Measurements from ENCODE around the gene SHC4.
"Not testable (repeated sequence)": the region's sequence is repeated elsewhere in the genome, so short reads cannot be mapped to it uniquely, and the experiment has no call there.

The SHC4 gene

DNA sequence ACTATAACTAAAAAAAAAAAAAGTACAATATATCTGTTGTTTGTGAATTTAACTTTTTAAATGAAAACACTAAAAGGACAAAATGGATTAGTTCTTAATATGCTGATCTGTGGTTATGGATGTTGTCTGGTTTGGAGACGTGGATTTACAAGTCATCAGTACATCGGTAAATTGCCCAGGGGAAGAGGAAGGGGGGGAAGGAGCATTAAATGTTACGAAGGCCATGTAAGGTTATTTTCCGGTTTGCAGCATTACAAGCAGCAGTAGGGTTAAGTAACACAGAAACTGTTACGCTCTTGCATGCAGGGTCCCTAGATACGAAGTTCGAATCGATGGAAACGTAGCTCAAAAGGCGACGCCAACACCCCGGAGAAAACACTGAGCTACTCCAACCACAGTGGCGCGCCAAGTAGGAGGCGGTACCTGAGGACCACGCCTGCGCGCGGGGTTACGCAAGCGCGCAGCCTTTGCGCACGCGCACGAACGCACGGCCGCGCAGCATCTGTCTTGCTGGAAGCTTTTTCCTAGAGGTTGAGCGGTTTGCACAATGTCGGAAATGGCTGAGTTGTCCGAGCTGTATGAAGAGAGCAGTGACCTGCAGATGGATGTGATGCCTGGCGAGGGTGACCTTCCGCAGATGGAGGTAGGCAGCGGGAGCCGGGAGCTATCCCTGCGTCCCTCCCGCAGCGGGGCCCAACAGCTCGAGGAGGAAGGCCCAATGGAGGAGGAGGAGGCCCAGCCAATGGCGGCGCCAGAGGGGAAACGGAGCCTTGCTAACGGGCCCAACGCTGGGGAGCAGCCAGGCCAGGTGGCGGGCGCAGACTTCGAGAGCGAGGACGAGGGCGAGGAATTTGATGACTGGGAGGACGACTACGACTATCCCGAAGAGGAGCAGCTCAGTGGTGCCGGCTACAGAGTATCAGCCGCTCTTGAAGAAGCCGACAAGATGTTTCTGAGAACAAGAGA is 85.8 kb downstream of the SHC4 start, which contains the start of gene EID1:
Gene EID1 (plus strand): TSS at position 505 of the 966 bp plus-strand sequence. CDS start 43 bp downstream, at position 548.
- DNase-seq = peak; percentile 94

DNA sequence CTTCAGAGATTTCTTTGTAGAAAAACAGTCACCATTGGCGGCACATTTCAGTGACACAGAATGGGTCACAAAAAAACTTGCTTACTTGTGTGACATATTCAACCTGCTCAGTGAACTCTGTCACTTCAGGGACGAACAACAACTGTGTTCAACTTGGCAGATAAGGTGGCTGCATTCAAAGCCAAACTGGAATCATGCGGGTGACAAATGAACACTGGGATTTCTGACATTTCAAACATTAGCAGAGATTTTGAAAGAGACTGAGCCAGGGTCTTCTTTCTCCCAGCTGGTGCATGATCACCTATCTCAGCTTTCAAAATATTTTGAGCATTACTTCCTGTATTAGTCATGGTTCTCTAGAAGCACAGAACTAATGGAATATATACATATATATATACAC is 87.7 kb downstream of the SHC4 start:
- no peak for DNase-seq

DNA sequence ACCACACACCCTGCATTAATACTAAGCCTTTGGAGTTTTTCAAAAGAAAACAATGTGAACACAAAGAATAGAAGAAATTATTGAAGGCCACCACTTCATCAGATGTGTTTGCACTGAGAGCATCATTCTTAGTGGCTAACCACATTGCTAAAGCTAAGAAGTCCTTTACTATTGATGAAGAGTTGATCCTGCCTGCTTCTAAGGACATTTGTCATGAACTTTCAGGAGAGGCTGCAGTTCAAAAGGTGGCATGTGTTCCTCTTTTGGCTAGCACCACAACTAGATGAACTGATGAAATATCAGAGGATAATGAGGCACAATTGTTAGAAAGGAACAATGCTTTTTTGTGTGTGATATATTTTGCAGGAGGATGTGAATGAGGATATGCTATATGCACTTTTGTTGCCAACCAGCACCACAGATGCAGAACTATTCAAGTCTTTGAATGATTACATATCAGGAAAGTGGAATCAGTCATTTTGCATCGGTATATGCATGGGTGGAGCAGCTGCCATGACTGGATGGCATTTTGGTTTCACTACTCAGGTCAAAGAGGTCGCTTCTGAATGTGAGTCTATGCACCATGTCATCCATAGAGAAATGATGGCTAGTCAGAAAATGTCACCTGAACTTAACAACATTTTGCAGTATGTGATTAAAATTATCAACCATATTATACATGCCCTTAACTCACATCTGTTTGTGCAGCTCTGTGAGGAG is 88.3 kb downstream of the SHC4 start:
- DNase-seq = no peak

DNA sequence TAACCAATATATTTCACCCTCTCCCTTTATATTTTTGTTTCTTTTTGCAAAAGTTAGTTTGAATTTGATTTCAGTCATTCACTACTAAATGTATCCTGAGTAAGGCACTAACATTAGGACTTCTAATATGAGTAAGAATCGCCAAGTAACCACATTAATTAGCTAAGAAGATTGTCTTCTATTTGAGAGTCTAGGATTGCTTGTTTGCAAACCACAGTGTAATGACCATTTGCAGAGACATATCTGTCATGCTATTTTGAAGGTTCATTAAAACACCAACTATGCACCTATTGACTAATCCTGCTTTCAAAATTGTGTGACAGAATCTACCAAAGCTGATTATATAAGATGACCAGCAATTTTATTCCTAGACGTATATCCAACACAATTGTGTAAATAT is 91.1 kb downstream of the SHC4 start:
- no peak for DNase-seq

DNA sequence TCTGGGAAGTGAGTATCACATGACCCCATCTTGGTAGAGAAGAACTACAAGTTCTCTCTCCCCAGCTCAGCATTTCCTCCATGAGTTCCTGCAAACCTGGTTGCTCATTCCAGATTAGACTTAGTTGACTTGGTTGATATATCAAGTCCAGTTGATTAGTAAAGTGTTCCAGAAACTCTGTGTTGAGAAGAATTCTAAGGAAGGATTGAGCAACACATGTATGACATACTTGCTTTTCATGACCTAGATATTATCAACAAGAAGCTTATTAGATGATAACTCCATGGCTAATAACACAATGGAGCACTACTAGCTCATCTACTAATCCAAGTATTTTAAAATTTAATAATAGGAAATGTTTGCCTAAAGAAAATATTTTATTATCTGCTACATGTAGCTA is 92.2 kb downstream of the SHC4 start:
- no peak for DNase-seq

DNA sequence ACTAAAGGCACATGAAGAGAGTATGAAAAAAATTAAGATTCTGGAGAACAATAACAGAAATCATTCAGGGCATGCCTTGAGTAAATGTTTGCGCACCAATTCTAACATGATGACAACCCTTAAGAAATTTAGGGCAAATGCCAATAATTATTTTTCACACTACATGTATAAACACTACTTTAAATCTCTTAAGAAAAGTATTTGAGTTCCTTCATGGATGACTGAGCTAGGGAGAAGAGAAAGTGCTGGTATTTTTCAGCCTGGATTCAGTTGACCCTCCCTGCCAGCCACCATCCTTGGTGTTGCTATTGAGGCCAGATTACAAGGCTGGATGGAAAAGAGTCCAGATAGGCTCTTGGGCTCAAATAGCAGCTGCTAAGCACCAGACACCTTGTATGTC is 93.8 kb downstream of the SHC4 start:
- DNase-seq = no peak

DNA sequence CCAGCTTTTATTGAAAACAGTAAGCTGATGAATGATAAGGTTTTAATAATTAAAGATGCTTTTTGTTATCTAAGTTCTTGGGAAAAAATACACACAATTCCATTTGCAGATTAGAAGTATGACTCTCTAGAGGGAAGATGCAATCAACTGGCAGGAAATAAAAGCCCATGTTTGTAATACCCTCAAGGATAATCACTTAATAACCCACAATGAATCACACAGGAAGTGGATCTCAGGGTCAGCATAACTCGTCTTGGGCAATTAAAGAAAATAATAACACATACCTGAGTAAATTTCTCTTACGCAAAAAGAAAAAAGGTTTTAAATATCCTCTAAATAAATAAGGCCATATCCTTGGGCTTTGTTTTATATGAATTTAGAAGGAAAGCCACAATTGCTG is 95.2 kb downstream of the SHC4 start:
- DNase-seq = no peak

DNA sequence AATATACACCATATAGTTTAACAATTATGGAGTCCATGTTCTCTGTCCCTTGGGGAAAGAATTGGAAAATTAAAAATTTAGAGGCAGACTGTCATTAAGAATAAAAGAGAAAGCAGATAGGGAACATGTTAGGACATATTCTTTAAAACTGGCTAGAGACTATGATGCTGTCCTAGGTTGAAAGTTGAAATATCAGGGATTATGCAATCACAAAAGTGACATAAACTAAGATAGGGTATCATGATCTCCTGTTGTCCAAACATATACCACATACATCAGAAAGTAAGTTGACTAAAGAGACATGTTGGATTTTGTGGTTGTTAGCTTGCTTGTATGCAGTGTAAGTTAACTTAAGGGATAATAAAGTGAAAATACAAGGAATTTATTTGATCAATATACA is 95.7 kb downstream of the SHC4 start:
- DNase-seq = peak; percentile 1

DNA sequence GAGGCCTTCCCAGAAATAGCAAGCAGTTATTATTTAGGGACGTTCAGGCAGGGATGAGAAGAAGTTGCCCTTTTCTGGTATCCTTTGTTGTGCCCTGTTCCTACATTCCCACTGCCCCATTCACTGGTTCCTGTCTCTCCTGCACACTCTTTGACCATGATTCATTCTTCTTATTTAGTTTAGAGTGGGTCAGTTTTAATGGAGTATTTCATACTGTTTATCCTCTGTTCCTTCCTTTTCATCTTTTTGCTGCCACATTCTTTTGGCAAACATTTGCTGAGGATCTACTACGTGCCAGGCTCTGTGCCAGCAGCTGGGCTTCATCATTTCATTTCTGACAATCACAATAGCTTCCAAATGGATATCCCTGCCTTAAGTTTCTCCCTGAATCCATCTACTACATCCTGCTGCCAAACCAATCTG is 97.6 kb downstream of the SHC4 start:
- DNase-seq = no peak

DNA sequence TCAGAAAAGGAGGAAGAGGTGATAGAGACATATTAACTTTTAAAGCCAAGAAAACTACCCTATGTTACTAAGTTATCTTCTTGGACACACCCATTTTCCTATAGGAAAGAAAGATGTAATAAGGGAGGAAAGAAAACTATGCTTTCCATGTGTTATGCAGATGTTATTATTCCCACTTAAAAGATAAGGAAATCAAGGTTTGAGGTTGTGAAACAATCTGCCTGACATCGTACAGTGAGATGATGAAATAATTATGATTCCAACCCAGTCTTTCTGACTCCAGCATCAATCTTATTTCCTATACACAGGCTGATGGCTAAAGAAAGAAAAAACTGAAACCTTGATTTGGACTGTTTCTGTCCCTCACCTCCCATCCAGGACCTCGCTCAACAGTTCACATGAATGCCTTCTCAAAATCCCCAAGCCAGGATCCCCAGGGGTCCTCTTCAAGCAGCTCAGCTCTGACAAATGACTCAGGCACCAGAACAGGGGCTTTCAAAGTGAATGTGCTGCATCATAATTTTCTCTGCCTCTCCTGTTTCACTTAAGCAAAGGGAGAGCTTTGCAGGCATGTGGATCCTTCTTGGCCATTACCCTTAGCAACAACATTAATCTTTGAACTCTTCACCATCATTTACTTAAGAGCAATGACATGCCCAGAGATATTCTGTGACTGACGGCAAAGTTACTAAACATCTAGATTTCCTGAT is 98.2 kb downstream of the SHC4 start:
- DNase-seq = no peak

DNA sequence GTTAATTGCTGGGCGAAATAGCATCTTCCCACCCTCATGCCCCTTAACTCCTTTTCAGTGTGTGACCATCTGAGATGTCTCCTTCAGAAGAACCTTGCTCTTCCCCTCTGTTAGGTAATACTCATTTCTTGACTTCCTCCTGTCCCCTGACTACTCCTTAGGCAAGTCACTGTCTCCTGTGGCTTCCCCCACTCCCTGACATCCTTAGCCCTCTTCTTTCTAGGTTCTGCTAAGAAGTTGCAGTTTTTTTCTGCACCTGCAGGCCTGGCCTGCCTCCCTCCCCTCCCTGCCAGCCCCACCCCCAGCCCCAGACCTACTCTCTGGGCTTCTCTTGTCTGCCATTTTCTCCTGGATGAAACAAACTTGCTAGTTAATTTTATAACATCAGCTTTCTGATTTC is 101.0 kb downstream of the SHC4 start:
- peak; percentile 33 for DNase-seq

DNA sequence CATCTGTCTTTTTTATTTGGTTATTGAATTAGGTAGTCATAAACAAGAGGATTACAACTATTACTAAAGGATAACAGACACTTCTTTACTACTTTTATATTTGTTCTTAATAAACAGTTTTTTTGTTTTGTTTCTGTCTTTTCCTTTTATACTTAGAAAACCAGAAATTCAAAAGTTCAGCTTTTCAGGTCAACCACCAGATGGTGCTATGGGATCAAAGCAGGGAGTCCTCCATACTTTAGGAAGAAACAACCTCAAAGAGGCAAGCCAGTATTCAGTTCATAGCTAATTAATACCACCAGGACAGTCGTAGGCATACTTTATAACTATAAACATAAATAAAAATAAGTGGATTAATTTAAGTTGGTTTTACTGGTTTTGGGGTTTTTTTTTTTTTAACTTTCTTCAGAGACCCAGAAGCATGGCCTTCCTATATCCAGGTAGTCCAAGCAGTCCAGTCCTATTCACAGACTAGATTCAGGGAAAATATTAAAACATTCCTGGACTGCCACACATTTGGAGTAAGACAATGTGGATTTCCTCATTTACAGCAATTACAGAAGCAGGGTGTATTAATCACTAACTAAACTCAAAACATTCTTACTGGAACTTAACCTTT is 101.8 kb downstream of the SHC4 start:
- peak; percentile 67 for DNase-seq

DNA sequence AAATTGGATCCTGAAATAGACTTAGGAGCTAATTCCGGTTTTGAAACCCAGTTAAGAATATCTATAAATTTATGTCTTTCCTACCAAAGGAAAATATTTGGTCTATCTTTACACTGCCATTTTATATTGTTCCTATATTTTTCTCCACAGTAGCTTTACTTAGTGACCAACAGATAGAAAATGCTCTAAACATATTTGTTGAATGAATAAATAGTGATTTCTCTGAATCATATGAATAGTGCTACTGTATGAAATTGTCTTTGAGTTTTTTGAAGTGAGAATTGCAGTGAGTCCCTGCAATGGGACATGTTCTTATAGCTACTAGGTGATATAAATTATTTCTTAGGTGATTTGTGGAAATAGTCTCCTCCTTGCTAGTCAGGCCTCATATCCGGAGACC is 104.3 kb downstream of the SHC4 start:
- no peak for DNase-seq

DNA sequence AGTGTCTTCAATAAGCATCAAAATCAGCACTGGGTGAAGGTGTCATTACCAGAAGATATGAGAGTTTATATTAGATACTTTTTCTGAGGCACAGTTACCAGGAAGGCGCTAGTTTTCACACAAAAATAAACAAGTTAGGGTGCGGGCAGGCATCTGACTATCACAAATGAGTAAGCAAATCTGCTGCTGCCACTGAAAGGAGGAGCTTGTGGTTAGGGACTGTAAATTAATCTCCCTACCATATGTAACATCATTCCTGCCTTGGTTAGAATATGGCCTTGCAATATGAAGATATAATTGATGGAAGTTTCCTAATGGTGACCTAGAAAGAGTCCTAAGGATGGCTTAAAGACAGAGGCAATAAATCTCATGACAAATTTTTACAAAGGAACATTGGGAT is 105.3 kb downstream of the SHC4 start:
- DNase-seq = no peak

DNA sequence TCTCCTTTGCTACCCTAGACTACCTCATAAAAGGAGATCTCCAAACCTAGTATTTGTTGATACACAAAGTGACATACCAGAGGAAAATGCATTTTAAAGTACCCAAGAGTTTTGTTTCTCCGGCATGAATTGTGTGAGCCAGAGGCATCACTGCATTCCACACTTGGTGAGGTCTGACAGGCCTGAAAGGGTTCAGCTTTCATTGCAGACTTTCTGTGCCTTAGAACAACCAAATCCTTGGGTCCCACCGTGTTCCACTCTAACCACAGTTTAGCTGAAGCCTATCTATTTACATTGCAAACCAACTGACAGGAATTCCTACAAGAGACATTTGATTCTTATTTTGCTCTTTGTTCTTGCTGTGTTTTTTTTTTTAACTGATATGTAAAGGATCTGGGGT is 106.8 kb downstream of the SHC4 start:
- DNase-seq = no peak

DNA sequence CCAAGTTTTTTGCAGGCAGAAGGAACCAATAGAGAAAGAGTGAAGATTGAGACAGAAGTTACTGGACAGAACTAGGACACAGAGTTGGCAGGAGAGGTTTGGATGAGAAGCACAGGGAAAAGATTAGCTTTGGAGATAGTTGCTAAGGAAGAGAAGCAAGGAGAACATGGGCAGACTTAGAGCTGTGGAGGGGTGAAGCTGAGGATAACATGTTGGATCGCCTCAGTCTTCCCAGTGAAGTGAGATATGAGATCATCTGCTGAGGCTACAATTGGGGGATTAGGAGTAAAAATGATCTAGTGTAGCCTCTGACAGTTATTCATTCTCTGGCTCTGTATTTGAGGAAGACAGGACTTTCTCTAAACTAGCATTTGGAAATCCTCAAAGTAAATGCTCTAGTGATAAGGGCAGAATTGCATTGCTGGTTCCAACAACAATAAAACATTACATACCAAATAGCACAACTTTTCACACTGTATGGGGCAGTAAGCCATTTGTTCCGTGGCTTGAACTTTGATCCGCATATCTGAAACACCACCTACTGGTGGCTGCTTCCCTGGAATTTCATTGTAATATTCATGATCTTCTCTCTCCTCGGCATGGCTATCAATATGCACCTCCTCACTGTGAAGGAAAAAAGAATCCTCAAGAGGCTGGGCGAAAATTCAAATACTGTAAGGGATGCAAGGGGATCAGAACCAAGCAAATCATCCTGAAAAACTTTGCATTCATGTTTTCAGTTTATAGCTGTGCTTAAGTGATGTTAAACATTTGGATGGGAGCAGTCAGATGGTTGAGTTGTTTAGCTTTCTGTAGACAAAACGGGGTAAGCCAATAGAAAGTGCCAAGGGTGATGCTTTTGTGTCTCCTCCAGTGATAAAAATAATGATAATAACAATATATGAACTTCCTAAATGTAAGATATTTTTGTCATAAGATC is 107.9 kb downstream of the SHC4 start:
- DNase-seq = no peak

DNA sequence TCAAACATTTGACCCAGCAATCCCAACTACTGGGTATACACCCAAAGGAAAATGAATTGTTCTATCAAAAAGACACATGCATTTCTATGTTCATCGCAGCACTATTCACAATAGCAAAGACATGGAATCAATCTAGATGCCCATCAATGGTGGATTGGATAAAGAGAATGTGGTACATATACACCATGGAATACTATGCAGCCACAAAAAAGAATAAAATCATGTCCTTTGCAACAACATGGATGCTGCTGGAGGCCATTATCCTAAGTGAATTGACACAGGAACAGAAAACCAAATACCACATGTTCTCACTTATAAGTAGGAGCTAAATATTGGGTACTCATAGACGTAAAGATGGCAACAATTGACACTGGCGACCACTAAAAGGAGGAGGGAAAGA is 109.3 kb downstream of the SHC4 start:
- not testable (repeated sequence) for DNase-seq

DNA sequence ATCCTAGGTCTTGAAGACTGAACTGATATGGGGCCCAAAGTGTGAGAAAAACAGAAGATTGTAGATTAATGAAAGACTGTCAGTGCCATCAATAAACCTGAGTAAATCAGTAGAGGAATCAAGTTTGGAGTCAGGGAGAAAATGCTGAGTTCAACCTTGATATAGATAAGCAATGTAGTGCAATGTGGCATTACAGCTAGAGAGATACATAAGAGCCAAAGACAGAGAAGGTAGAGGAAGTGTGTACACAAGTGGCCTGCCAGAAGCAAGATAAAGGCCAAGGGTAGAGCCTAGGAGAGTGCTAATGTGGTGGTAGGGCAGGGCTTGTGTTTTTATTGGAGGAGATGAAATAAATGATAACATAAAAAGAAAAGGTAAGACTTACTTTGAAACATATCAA is 111.8 kb downstream of the SHC4 start:
- no peak for DNase-seq

DNA sequence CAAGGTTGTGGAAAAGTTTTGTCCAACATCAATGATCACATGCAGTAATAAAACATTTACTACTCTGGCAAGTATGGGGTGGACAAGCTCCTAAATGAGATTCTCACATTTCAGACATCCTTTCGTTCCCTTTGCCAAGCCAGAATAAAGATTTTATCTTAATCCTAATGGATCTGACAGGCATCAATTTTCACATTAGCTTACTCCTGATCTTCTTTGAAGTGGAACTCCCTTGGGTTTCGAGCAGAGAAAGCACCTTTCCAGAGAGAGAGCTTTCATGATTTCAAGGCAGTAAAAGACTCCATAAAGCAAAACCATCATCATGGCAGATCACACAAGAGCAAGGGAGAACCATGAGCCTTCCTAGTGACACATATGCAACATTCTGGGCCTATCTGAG is 113.1 kb downstream of the SHC4 start:
- DNase-seq = no peak

DNA sequence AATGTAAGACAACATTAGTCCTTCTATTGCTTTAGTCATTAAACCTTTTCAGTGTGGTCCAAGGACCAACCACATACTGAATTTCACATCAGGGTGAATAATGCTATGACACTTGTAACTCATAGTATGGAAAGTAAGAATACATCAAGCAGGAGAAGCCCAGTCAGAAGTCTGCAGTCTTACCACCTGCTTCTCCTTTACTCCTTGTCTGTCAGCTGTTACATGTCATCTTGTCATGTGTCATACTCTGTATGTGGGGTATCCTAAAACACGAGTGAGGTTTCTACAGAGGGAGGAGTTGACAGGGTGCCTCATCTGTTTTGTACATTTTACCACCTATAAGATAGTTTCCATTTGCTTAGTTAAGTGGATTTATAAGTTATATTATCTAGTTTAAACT is 118.6 kb downstream of the SHC4 start:
- DNase-seq = no peak

DNA sequence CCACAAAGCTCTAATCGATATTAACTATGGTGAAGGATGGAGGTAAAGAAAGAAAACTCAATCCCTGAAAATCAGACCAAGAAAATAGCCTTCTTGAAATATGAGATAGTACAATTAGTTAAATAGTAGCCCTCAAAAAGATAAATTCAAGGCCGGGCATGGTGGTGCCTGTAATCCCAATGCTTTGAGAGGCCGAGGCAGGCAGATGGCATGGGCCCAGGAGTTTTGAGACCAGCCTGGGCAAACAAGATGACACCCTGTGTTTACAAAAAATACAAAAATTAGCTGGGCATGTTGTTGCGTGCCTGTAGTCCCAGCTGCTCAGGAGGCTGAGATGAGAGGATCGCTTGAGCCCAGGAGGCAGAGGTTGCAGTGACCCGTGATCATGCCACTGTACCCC is 121.2 kb downstream of the SHC4 start:
- no peak for DNase-seq

DNA sequence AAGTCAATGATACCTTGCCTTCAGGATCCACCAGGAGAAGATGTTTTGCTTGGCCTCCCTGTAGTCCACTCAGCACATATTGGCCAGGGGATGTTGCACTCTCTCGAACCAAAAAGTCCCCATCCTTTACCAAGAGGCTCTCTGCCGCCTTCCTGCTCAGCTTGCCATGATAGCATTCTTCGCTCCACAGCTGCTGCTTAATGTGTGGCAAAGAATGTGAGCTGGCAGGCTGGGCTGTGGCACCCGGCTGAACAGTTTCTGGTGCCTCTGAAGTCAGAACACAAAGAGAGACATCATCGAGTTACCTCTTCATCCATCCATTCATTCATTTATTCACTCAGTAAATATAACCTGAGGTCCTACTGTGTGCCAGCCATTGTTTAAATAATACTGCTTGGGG is 129.0 kb downstream of the SHC4 start:
- no peak for DNase-seq
